HG02938 (cell line): Measurements from ENCODE around the gene RGSL1.

Experiments used
- ATAC-seq: cut with Tn5 transposase; IDR thresholded peaks from one replicate; pipeline ENCODE4 v1.9.1; 2021; ENCODE audit warnings: mild to moderate bottlenecking, moderate library complexity; ENCODE audit not compliant: unreplicated experiment

Gene RGSL1

GRCh38 chr1:182533896-182534295 lies 84.0 kb downstream of the RGSL1 start:
- ATAC-seq, result no peak

GRCh38 chr1:182549346-182549745 lies 99.4 kb downstream of the RGSL1 start:
- no peak for ATAC-seq

- ATAC-seq, result no peak
These were observed 99.9 kb downstream of the RGSL1 start for GRCh38 chr1:182549811-182550210.

- ATAC-seq, result no peak
These were observed 102.6 kb downstream of the RGSL1 start for GRCh38 chr1:182552527-182552926.

GRCh38 chr1:182555493-182555892 lies 105.5 kb downstream of the RGSL1 start:
- no peak for ATAC-seq

GRCh38 chr1:182556279-182556678 lies 106.3 kb downstream of the RGSL1 start:
- no peak for ATAC-seq

GRCh38 chr1:182560392-182560984 lies 110.5 kb downstream of the RGSL1 start:
- ATAC-seq, result no peak

GRCh38 chr1:182561456-182561855 lies 111.5 kb downstream of the RGSL1 start:
- ATAC-seq, result no peak

GRCh38 chr1:182563095-182563494 lies 113.1 kb downstream of the RGSL1 start:
- no peak for ATAC-seq

- ATAC-seq, result no peak
These were observed 114.6 kb downstream of the RGSL1 start for GRCh38 chr1:182564406-182565004.

- ATAC-seq, result no peak
These were observed 115.6 kb downstream of the RGSL1 start for GRCh38 chr1:182565537-182565936.

GRCh38 chr1:182567629-182568028 lies 117.7 kb downstream of the RGSL1 start:
- no peak for ATAC-seq

- no peak for ATAC-seq
These were observed 118.8 kb downstream of the RGSL1 start for GRCh38 chr1:182568647-182569284.

GRCh38 chr1:182569939-182570610 lies 120.1 kb downstream of the RGSL1 start:
- no peak for ATAC-seq

GRCh38 chr1:182570611-182570970 lies 120.6 kb downstream of the RGSL1 start:
- no peak for ATAC-seq

GRCh38 chr1:182574156-182574555 lies 124.2 kb downstream of the RGSL1 start:
- no peak for ATAC-seq

- no peak for ATAC-seq
These were observed 125.7 kb downstream of the RGSL1 start for GRCh38 chr1:182575540-182576149.

GRCh38 chr1:182580736-182581135 lies 130.8 kb downstream of the RGSL1 start:
- no peak for ATAC-seq

- ATAC-seq, result no peak
These were observed 134.8 kb downstream of the RGSL1 start for GRCh38 chr1:182584746-182585145.

- ATAC-seq, result no peak
These were observed 136.4 kb downstream of the RGSL1 start for GRCh38 chr1:182586380-182586779.

GRCh38 chr1:182587093-182587492 lies 137.1 kb downstream of the RGSL1 start:
- no peak for ATAC-seq
